Trophoblast cell (in vitro differentiated cells and primary cell): ENCODE results near the gene RTKN2.

Experiments
- DNase-seq, 2 donors: peaks; one replicate each; pipeline ENCODE4 v3.0.0-alpha.2; 2016
- H2AFZ ChIP-seq: 2 replicates; pipeline ENCODE4 v1.6.1; 2013; ENCODE audit warnings: low read length, moderate library complexity, mild to moderate bottlenecking; ENCODE audit not compliant: insufficient read depth, poor library complexity
- H2AK5ac ChIP-seq: 2 replicates; pipeline ENCODE4 v1.6.1; 2013; ENCODE audit warnings: mild to moderate bottlenecking, low read length
- H2BK120ac ChIP-seq: 2 replicates; pipeline ENCODE4 v1.6.1; 2013; ENCODE audit warnings: low read length, mild to moderate bottlenecking, moderate library complexity; ENCODE audit not compliant: insufficient read depth, poor library complexity
- H2BK12ac ChIP-seq: 2 replicates; pipeline ENCODE4 v1.6.1; 2013; ENCODE audit warnings: mild to moderate bottlenecking, low read length, moderate library complexity
- H2BK5ac ChIP-seq: 2 replicates; pipeline ENCODE4 v1.6.1; 2013; ENCODE audit warnings: low read length, low read depth, moderate library complexity, mild to moderate bottlenecking; ENCODE audit not compliant: poor library complexity
- H3K14ac ChIP-seq: 2 replicates; pipeline ENCODE4 v1.6.1; 2013; ENCODE audit warnings: mild to moderate bottlenecking, low read length
- H3K18ac ChIP-seq: 2 replicates; pipeline ENCODE4 v1.6.1; 2013; ENCODE audit warnings: mild to moderate bottlenecking, low read length
- H3K23ac ChIP-seq: 2 replicates; pipeline ENCODE4 v1.6.1; 2013; ENCODE audit warnings: low read length
- H3K27ac ChIP-seq: 2 replicates; pipeline ENCODE4 v1.5.1; 2013; ENCODE audit warnings: low read depth, mild to moderate bottlenecking, inconsistent platforms, low read length, moderate library complexity
- H3K27me3 ChIP-seq: 2 replicates; pipeline ENCODE4 v1.6.1; 2013; ENCODE audit warnings: inconsistent platforms, mild to moderate bottlenecking, low read length, moderate library complexity; ENCODE audit not compliant: insufficient read depth
- H3K36me3 ChIP-seq, 2 experiments: 1 replicate in 1 of 2; 2 replicates in 1 of 2; pipeline ENCODE4 v1.6.1; 2013; ENCODE audit warnings: low read length in 2 of 2, mild to moderate bottlenecking in 2 of 2, moderate library complexity in 1 of 2; ENCODE audit not compliant: insufficient read depth in 2 of 2, control insufficient read depth in 1 of 2
- H3K4ac ChIP-seq: 2 replicates; pipeline ENCODE4 v1.6.1; 2013; ENCODE audit warnings: low read depth, mild to moderate bottlenecking, low read length, moderate library complexity
- H3K4me1 ChIP-seq, 2 experiments: 1 replicate in 1 of 2; 2 replicates in 1 of 2; pipeline ENCODE4 v1.6.1; 2013; ENCODE audit warnings: low read length in 2 of 2, mild to moderate bottlenecking in 2 of 2, moderate library complexity in 1 of 2; ENCODE audit not compliant: insufficient read depth in 2 of 2, control insufficient read depth in 1 of 2
- H3K4me2 ChIP-seq: 2 replicates; pipeline ENCODE4 v1.6.1; 2013; ENCODE audit warnings: inconsistent platforms, mild to moderate bottlenecking, low read length, moderate library complexity
- H3K4me3 ChIP-seq: 2 replicates; pipeline ENCODE4 v1.5.1; 2013; ENCODE audit warnings: mild to moderate bottlenecking, low read depth, low read length, inconsistent platforms
- H3K79me1 ChIP-seq: one replicate; pipeline ENCODE4 v1.6.1; 2013; ENCODE audit warnings: low read length
- H3K79me2 ChIP-seq: 2 replicates; pipeline ENCODE4 v1.6.1; 2013; ENCODE audit warnings: low read length, mild to moderate bottlenecking; ENCODE audit not compliant: control insufficient read depth, insufficient read depth, poor library complexity
- H3K9ac ChIP-seq: 2 replicates; pipeline ENCODE4 v1.6.1; 2013; ENCODE audit warnings: mild to moderate bottlenecking, low read length
- H3K9me3 ChIP-seq: 2 replicates; pipeline ENCODE4 v1.6.1; 2013; ENCODE audit warnings: low read depth, mild to moderate bottlenecking, control low read depth, inconsistent platforms, low read length; ENCODE audit not compliant: insufficient read depth
- H4K12ac ChIP-seq: 2 replicates; pipeline ENCODE4 v1.6.1; 2013; ENCODE audit warnings: low read depth, mild to moderate bottlenecking, low read length, moderate library complexity
- H4K8ac ChIP-seq: 2 replicates; pipeline ENCODE4 v1.6.1; 2013; ENCODE audit warnings: low read depth, mild to moderate bottlenecking, low read length, moderate library complexity
- H4K91ac ChIP-seq: one replicate; pipeline ENCODE4 v1.6.1; 2013; ENCODE audit warnings: low read depth, mild to moderate bottlenecking, low read length, moderate library complexity
- WGBS: extraction: QIAGEN DNeasy Blood & Tissue Kit; methylation state at CpG from one replicate; pipeline ENCODE4 v1.1.7; 2013; ENCODE audit warnings: missing lambda C conversion rate; ENCODE audit not compliant: insufficient read length, insufficient coverage; ENCODE audit errors: extremely low coverage; 5-methylcytosine and 5-hydroxymethylcytosine counted together

RTKN2 gene

GRCh38 chr10:62266611-62267010 lies 2.0 kb downstream of the RTKN2 start:
- Histone ChIP-seq H3K79me2 (no peaks in the 10 kb centered on the region), H3K4me3 (no peak overlapping the region), H4K12ac (no peak overlapping the region), H3K23ac (no peak overlapping the region), H4K8ac (no peak overlapping the region), H3K4me1 (peaks cover 0 to 1% of the 10 kb centered on the region in 2 experiments), H2AFZ (no peak overlapping the region), H2BK12ac (no peak overlapping the region), H3K9me3 (no peaks in the 10 kb centered on the region), H3K4ac (peak overlapping the region; percentile 52), H2AK5ac (no peak overlapping the region), H3K9ac (no peak overlapping the region), H2BK120ac (no peak overlapping the region), H3K4me2 (no peak overlapping the region), H3K27ac (no peak overlapping the region), H3K36me3 (no peaks in the 10 kb centered on the region), H3K79me1 (peaks cover 6% of the 10 kb centered on the region), H3K14ac (no peak overlapping the region), H3K27me3 (no peaks in the 10 kb centered on the region), H4K91ac (no peak overlapping the region), H2BK5ac (no peak overlapping the region), H3K18ac (no peak overlapping the region)
- no CpG with 5 or more reads among the region's 3 CpGs for WGBS
- DNase-seq, result no peak

- Histone ChIP-seq H3K27me3 (no peaks in the 10 kb centered on the region), H3K9ac (no peak overlapping the region), H3K18ac (no peak overlapping the region), H3K79me1 (peaks cover 6% of the 10 kb centered on the region), H3K36me3 (no peaks in the 10 kb centered on the region), H3K9me3 (no peaks in the 10 kb centered on the region), H3K4me2 (no peak overlapping the region), H3K4me1 (peaks cover 0 to 1% of the 10 kb centered on the region in 2 experiments), H3K4ac (no peak overlapping the region), H4K91ac (no peak overlapping the region), H3K14ac (no peak overlapping the region), H2AFZ (no peak overlapping the region), H4K12ac (no peak overlapping the region), H3K4me3 (no peak overlapping the region), H3K79me2 (no peaks in the 10 kb centered on the region), H3K23ac (no peak overlapping the region), H4K8ac (no peak overlapping the region), H2BK5ac (no peak overlapping the region), H2AK5ac (no peak overlapping the region), H3K27ac (no peak overlapping the region), H2BK120ac (no peak overlapping the region), H2BK12ac (no peak overlapping the region)
- WGBS, result no CpG with 5 or more reads among the region's 4 CpGs
- DNase-seq, result no peak
These were observed 2.5 kb downstream of the RTKN2 start for GRCh38 chr10:62266147-62266546.

- no peak overlapping the region for H3K27ac ChIP-seq
- no peak overlapping the region for H3K4me2 ChIP-seq
- H3K14ac ChIP-seq, result no peak overlapping the region
- H3K4me1 ChIP-seq, result peaks cover 0 to 1% of the 10 kb centered on the region in 2 experiments
- H2AK5ac ChIP-seq, result no peak overlapping the region
- H3K36me3 ChIP-seq, result no peaks in the 10 kb centered on the region
- H3K18ac ChIP-seq, result no peak overlapping the region
- no peak overlapping the region for H3K4me3 ChIP-seq
- H2BK12ac ChIP-seq, result no peak overlapping the region
- H4K8ac ChIP-seq, result no peak overlapping the region
- H4K12ac ChIP-seq, result no peak overlapping the region
- peak; percentile 48 to 89 for DNase-seq
- H2BK120ac ChIP-seq, result no peak overlapping the region
- H2AFZ ChIP-seq, result no peak overlapping the region
- H3K23ac ChIP-seq, result no peak overlapping the region
- WGBS, result 100% methylated on average over 1 of the region's 1 CpG
- H2BK5ac ChIP-seq, result no peak overlapping the region
- H3K79me2 ChIP-seq, result no peaks in the 10 kb centered on the region
- H4K91ac ChIP-seq, result no peak overlapping the region
- peaks cover 6% of the 10 kb centered on the region for H3K79me1 ChIP-seq
- H3K9me3 ChIP-seq, result no peaks in the 10 kb centered on the region
- no peaks in the 10 kb centered on the region for H3K27me3 ChIP-seq
- no peak overlapping the region for H3K9ac ChIP-seq
- no peak overlapping the region for H3K4ac ChIP-seq
These were observed 3.8 kb downstream of the RTKN2 start for GRCh38 chr10:62264702-62265436.

GRCh38 chr10:62264126-62264525 lies 4.5 kb downstream of the RTKN2 start:
- Histone ChIP-seq H2AFZ (no peak overlapping the region), H3K23ac (no peak overlapping the region), H3K27me3 (no peaks in the 10 kb centered on the region), H2BK120ac (no peak overlapping the region), H3K27ac (no peak overlapping the region), H4K91ac (no peak overlapping the region), H3K4me3 (no peak overlapping the region), H2BK12ac (no peak overlapping the region), H2BK5ac (no peak overlapping the region), H4K12ac (no peak overlapping the region), H3K79me1 (peaks cover 6% of the 10 kb centered on the region), H3K9me3 (no peaks in the 10 kb centered on the region), H2AK5ac (no peak overlapping the region), H3K14ac (no peak overlapping the region), H3K79me2 (no peaks in the 10 kb centered on the region), H3K36me3 (no peaks in the 10 kb centered on the region), H3K4ac (no peak overlapping the region), H3K9ac (no peak overlapping the region), H4K8ac (no peak overlapping the region), H3K4me2 (no peak overlapping the region), H3K4me1 (peaks cover 0 to 1% of the 10 kb centered on the region in 2 experiments), H3K18ac (no peak overlapping the region)
- DNase-seq, result no peak
